Globus pallidus (tissue), 1 donor: ENCODE data around the gene NINL.
"Not testable (repeated sequence)": the region's sequence is repeated elsewhere in the genome, so short reads cannot be mapped to it uniquely, and the experiment has no call there.

Experiments
- DNase-seq: peaks from one replicate; pipeline ENCODE4 v3.0.0-alpha.2; 2015; ENCODE audit warnings: low spot score

NINL gene

DNA sequence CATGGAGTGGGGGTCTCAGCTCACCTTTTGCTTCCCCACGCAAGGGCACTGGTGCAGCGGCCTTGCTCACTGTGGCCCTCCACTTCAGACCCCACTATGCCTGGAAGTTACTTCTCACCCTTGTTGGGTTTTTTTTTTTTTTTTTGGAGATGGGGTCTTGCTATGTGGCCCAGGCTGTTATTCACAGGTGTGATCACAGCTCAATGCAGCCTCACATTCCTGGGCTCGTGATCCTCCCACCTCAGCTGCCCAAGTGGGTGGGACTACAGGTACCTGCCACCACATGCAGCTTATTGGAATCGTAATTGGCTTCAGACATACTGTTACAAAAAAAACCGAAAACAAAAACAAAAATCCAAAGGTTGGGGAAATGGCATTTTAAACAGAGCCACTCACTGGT lies 32.4 kb downstream of the NINL start:
- DNase-seq = no peak

DNA sequence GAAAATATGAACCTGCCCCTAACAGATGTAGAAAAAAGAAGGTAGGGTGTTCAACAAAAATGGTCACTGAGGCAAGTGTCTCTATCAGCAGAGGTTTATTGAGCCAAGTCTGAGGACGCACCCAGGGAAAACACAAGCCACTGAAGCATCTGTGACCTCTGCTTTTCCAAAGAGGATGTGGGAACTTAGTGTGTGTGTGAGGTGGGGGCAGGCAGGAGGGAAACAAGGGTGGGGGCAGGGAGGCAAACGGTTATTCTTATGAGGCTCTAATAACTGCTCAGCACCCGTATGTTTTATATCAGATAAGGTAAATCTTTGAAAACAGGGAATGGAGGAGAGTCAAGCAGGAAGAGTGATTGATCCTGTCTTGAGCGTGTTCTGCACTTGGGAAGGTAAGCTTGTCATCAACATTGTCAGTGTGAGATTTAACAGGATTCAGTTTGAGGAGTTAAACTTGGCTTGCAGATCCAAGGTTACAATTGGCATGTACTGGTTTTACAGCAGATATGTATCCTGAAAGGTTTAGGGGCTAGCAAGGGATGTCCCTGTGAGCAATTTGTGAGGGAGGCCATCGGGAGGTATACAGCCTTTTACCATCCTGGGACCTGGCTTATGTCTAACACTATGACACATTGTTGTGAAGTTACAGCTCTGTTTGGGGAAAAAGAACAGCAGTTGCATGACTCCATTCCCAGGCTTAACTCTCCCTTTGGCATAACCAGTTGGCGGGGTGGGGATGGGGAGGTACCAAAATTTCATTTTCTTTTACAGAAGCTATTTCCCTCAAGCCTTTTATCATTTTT lies 33.7 kb downstream of the NINL start:
- no peak for DNase-seq

DNA sequence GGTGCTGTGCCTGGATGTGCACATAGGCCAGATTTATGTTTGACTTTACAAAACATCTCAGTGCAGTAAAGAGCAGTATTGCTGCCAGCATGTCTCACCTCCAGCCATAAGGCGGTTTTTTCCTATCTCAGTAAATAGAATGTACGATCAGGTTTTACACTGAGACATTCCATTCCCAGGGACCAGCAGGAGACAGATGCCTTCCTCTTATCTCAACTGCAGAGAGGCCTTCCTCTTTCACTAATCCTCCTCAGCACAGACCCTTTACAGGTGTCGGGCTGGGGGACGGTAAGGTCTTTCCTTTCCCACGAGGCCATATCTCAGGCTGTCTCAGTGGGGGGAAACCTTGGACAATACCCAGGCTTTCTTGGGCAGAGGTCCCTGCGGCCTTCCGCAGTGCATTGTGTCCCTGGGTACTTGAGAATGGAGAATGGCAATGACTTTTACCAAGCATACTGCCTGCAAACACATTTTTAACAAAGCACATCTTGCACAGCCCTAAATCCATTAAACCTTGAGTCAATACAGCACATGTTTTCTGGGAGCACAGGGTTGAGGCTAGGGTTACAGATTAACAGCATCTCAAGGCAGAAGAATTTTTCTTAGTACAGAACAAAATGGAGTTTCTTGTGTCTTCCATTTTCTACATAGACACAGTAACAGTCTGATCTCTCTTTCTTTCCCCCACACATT lies 34.5 kb downstream of the NINL start:
- not testable (repeated sequence) for DNase-seq

DNA sequence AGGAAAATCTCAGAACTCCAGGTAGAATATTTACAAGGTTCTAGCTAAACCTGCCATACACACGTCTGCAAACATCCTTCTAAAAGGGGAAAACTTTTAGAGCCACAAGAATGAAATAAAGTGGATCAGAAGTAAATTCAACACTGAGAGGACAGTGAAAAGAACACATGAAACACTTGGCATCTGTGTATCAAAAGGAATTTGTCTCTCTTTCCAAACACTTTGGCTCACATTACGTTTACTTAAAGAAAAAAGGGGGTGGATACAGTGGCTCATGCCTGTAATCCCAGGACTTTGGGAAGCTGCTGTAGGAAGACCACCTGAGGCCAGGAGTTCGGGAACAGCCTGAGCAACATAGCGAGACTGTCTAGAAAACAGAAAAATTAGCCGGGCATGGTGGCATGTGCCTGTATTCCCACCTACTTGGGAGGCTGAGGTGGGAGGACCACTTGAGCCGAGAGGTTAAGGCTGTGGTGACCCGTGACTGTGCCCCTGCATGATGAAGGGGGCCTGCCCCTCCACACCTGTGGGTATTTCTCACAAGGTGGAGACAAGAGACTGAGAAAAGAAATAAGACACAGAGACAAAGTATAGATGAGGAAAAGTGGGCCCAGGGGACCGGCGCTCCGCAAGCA lies 35.4 kb downstream of the NINL start:
- no peak for DNase-seq

DNA sequence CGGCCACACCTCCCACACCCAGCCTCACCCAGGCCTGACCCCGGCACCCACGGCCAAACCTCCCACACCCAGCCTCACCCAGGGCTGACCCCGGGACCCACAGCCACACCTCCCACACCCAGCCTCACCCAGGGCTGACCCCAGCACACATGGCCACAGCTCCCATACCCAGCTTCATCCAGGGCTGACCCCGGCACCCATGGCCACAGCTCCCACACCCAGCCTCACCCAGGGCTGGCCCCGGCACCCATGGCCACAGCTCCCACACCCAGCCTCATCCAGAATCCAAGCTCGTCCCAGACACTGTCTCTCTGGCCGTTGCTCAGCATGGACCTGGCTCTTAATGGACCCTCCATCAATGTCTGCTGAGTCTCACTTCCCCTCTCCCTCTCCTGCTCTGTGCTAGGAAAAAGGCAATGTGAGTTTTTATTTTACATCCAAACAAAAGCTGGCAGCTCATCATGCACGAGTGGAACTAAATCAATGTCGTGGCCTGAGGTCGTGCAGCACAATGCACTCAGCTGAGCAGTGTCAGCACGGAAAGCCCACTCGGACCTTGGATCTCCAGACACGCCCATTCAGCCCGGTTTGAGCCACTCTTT lies 36.1 kb downstream of the NINL start:
- DNase-seq = no peak

DNA sequence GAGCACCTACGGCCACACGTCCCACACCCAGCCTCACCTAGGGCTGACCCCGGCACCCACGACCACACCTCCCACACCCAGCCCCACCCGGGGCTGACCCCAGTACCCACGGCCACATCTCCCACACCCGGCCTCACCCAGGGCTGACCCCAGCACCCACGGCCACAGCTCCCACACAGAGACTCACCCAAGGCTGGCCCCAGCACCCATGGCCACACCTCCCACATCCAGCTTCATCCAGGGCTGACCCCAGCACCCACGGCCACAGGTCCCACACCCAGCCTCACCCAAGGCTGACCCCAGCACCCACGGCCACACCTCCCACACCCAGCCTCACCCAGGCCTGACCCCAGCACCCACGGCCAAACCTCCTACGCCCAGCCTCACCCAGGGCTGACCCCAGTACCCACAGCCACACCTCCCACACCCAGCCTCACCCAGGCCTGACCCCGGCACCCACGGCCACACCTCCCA lies 36.7 kb downstream of the NINL start:
- no peak for DNase-seq

- DNase-seq = no peak
Measured at GRCh38 chr20:25547999-25548398, 37.3 kb downstream of the NINL start.

DNA sequence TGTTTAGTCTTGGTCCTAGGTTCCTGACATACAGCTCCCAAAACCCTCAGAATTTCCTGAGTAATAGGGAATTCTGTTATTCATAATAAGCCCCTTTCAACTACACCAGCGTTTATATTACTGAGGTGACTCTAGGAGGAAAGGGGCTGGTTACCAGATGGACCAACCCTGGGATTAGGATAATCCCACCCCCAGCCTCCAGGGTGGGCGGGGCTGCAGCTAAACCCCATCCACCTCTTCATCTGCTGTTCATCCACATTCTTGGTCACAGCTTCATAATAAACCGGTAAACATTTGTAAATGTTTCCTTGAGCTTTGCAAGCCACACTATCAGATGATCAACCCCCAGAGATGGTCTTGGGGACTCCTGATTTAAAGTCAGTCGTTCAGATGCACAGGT lies 38.3 kb downstream of the NINL start:
- no peak for DNase-seq

- DNase-seq = no peak
Measured at GRCh38 chr20:25546048-25546447, 39.3 kb downstream of the NINL start.

- DNase-seq = no peak
Measured at GRCh38 chr20:25545171-25545570, 40.2 kb downstream of the NINL start.

- no peak for DNase-seq
Measured at GRCh38 chr20:25544734-25545133, 40.6 kb downstream of the NINL start.

- DNase-seq = no peak
Measured at GRCh38 chr20:25544311-25544710, 41.0 kb downstream of the NINL start.

DNA sequence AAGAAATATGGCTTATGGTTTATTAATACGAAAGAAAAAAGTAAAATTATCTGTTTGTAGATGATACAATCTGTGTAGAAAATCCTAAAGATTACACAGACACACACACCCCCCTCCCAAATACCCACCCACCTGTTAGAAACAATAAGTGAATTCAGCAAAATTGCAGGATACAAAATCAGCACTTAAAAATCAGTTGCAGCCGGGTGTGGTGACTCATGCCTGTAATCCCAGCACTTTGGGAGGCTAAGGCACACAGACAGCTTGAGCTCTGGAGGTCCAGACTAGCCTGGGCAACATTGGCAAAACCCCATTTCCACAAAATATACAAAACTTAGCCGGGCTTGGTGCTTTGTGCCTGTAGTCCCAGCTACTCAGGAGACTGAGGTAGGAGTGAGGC lies 42.3 kb downstream of the NINL start:
- DNase-seq = no peak

DNA sequence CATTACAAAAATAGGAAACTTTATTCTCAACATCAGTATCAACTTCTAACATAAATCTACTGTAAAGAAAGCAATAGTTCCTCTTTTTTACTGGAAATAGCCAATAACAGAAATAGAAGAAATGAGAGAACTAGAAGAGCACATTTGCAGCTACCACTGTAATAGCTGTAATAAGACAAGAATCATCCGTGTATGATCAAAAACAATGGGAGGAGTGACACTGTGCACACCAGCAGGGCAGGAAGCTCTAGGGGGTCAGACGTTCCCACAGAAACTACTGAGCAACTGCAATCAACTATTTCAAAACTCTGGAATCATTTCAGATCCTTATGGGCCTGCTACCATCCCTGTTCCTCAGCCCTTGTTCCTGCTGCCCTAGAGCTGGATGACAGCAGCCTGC lies 43.7 kb downstream of the NINL start:
- DNase-seq = no peak

DNA sequence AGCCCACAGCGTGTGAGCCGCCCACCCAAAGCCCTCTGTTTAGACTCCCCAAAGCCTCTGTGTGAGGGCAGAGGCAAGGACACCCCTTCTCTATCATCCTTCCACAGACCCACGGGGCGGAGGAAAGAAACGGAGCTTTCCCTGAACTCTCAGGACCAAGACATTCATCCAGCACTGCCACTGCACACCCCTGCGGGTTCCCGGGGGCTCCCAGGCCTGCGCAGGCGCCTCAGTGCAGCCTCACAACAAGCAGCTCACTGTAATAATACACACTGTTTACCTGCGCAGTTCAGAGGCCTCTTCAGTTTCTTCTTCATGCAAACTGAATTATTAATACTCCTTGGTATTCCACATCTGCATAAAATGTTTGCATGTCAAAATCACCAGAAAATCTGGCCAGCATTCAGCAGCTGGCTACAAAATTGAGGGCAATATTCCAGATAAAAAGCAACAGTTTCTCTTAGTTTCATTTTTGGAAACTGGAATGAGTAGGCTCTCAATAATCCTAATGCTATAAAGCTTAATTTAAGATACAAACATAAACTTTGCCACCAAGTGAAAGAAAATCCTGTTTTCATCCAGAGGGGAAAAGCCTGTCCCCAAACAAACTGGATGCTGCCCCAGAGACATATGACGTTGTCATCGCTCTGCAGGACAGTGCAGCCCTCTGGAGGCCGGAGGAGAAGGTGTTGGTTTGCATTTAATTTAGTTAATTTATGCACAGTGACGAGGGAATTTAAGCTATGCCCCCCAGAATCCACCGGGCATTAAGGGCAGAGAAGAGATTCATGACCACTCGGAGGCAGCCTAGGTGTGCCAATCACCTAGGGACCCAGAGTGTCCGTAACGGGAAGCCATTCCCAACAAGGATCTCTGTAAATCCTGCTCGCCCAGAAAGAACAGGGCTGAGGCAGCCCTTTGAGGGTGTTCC lies 45.3 kb downstream of the NINL start:
- peak; percentile 84 for DNase-seq

DNA sequence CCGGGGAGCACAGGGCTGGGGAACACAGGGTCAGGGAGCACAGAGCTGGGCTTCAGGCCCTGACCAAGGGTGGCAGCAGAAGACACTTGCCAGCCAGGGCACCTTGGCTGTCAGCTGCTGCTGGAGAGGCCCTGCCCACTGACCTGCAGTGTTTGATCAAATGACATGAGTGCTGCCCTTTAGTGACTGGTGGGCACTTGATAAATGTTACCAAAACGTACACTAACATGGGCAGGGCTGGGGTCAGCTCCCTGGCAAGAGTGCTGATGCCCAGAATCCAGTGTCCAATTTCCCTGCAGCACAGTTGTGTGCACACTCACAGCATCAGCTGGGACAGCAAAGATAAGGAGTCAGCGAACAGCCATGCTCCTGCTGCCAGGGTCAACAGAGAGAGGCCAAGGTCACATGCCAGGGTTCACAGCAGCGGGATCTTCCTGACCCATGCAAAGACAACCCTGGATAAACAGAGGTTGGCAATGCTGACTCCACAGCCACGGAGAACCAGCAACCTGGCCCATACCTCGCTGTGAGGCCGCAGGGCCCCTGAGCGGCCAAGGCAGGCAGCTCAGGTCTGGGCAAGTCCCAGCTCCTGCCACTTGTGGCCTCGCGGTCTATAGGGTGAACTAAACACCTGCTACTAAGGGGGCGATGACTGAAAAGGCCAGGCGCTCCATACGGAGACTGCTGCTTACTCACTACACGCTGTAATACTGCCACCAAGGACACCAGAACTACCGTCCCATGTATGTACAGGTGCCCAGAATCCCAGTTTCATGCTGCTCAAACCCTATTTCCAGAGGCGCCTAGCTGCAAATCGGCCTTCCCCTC lies 46.3 kb downstream of the NINL start:
- peak; percentile 5 for DNase-seq

DNA sequence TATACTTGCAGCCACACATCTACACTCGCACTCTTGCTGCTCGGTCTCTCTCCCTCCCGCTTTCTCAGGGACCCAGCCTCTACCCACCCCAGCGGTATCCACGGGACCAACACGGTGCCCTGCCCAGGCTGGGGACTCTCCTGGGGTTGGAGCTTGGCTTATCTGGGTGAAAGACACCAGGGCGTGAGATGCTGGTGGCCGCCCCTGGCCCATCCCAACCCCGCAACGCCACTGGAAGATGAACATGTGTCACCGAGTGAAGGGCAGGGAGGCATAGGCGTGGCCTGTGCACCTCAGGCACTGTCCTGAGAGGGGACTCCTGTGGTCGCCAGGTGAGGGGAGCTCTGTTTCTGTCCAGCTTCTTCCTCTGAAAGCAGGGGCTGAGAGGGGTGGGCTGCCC lies 47.4 kb downstream of the NINL start:
- no peak for DNase-seq

DNA sequence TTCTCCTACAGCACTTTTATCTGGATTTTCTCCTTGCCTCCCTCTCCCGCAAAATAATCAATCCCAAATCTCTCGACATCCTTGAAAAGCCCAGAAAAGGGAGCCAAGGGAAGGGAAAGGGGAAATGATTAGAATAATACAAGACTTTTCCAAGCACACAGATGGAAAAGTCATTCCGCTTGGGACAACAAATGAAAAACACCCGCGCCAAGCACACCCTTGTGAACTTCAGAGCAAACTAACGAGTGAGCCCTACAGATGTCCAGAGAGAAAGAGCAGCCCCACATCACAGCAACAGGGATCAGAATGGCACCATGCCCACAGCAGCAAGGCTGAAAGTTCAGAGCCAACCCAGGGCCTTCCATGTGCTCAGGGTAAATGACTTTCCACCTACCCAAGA lies 49.6 kb downstream of the NINL start:
- DNase-seq = peak; percentile 11

DNA sequence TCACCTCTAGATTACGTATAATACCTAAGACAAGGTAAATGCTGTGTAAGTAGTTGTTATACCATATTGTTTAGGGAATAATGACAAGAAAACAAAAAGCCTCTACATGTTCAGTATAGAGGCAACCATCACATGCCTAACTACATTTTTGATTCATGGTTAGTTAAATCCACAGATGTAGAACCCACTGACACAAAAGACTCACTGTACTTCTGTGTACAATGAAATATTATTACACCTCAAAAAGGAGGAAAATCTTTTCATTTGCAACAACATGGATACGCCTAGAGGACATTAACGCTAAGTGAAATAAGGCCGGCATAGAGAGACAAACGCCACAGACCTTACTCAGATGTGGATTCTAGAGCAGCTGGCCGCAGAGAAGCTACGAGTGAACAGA lies 50.5 kb downstream of the NINL start:
- DNase-seq = peak; percentile 23

- peak; percentile 29 for DNase-seq
Measured at GRCh38 chr20:25533920-25534700, 51.2 kb downstream of the NINL start.
